Spleen (tissue), 7 donors: ENCODE results near the gene ERMP1.

ENCODE experiments used
- CTCF ChIP-seq, 11 experiments: fragments of 200-600 bp in 7 of 11; fragments of 450-650 bp in 4 of 11; sonication (generic) in 4 of 11; IDR thresholded peaks in 8 of 11; conservative IDR thresholded peaks in 3 of 11; 1 replicate in 7 of 11; 2 replicates in 4 of 11; pipeline versions ENCODE4 v1.4.0 to v1.8.0; 2016 to 2021; ENCODE audit warnings: antibody characterized with exemption in 11 of 11, inconsistent platforms in 4 of 11, mild to moderate bottlenecking in 1 of 11
- POLR2A ChIP-seq, 3 donors: fragments of 450-650 bp; IDR thresholded peaks; one replicate each; pipeline ENCODE4 v1.5.1; 2017; ENCODE audit warnings: antibody characterized with exemption in 3 of 3, mild to moderate bottlenecking in 1 of 3
- POLR2AphosphoS5 ChIP-seq, 3 donors: sonication (generic); formaldehyde crosslinking; IDR thresholded peaks; one replicate each; pipeline ENCODE4 v1.5.1; 2017; ENCODE audit warnings: antibody characterized with exemption in 3 of 3
- donor health status: DM: no; HTN: no; CAD: no; lungs with moderate emphysema.
- donor health status: DM: no; HTN: no; CAD: no.
- donor health status: DM: no; HTN: no; CAD: no.

GRCh38 chr9:5876711-5877110, 43.8 kb upstream of the ERMP1 start:
- TF ChIP-seq POLR2A (IDR thresholded peaks at IDR 0.05) (no peak), POLR2AphosphoS5 (IDR thresholded peaks at IDR 0.05) (no peak), CTCF (IDR thresholded peaks at IDR 0.05 in 8 of 11, conservative IDR thresholded peaks at IDR 0.05 in 3 of 11) (no peak)
